Vagina (tissue), 2 donors: ENCODE results near the gene TIMM22.

Experiments used
- CTCF ChIP-seq, 3 experiments: fragments of 450-650 bp in 2 of 3; fragments of 200-600 bp in 1 of 3; sonication (generic) in 1 of 3; IDR thresholded peaks; one replicate each; pipeline ENCODE4 v1.5.1; 2017 to 2019; ENCODE audit warnings: antibody characterized with exemption in 3 of 3, mild to moderate bottlenecking in 2 of 3, moderate library complexity in 2 of 3
- POLR2A ChIP-seq, 2 donors: fragments of 450-650 bp; IDR thresholded peaks; one replicate each; pipeline ENCODE4 v1.6.1; 2017; ENCODE audit warnings: antibody characterized with exemption in 2 of 2, mild to moderate bottlenecking in 2 of 2, moderate library complexity in 2 of 2
- POLR2AphosphoS5 ChIP-seq, 2 donors: sonication (generic); formaldehyde crosslinking; IDR thresholded peaks; one replicate each; pipeline ENCODE4 v1.9.0; 2017; ENCODE audit warnings: antibody characterized with exemption in 2 of 2, mild to moderate bottlenecking in 2 of 2, low read depth in 1 of 2; ENCODE audit not compliant: insufficient read depth in 1 of 2

GRCh38 chr17:1002412-1002753 is 5.5 kb downstream of the TIMM22 start:
- no peak for TF ChIP-seq CTCF (IDR thresholded peaks at IDR 0.05)
- no peak for TF ChIP-seq POLR2A (IDR thresholded peaks at IDR 0.05)
- no peak for TF ChIP-seq POLR2AphosphoS5 (IDR thresholded peaks at IDR 0.05; ENCODE audit: insufficient read depth in 1 of 2, low read depth in 1 of 2)
